ENCODE data around the gene TBX1.

Gene TBX1

GRCh38 chr22:19760058-19760950, at the start of gene TBX1:
TBX1 (plus strand) TSS chr22:19760778; CDS start chr22:19760844, 66 bp downstream.
- no peak for DNase-seq (ENCODE audit: low read depth)

GRCh38 chr22:19713245-19713644, 47.3 kb upstream of the TBX1 start:
- no peak for DNase-seq (ENCODE audit: low read depth)

- no peak for DNase-seq (ENCODE audit: low read depth)
Observed at GRCh38 chr22:19713650-19714311, 46.8 kb upstream of the TBX1 start.

DNA sequence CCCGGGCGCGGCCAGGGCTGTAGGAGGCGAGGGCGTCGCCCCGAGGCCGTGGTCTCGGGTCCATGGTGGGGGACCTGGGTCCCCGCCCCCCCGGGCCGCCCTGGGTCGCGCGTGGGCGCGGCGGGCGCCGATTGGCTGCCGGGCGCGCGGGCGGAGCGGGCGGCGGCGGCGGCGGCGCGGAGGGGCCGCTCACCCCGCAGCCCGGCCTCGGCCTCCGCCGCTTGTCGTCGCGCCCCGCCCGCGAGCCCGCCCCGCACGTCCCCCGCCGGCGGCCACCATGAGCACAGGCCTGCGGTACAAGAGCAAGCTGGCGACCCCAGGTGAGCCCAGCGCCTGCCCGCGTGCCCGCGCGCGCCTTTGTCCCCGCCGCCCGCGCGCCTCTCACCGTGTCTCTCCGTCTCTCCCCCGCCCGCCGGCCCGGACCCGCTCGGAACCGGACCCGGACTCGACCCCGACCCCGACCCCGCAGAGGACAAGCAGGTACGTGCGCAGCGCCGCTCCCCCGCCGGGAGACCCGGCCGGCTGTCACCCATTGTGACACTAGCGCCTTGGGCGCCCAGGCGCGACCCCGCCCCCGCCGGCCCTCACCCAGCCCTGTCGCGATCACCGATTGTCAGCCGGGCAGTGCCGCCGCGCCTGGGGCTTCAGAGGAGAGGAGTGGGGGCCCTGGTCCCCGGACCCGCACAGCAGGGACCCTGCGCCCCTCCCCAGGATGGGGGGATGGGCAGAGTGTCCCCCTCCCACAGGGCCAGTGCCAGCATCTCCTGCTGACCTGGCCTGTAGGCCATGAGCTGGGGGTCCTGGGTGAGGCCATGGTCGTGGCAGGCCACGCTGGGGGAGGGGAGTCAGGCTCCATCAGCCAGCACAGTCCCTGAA, 46.0 kb upstream of the TBX1 start, which contains the start of gene SEPTIN5:
Gene SEPTIN5, plus strand, starts transcription at position 192 of the 876 bp plus-strand sequence. Its CDS starts 86 bp downstream, at position 278.
- DNase-seq (ENCODE audit: low read depth) = no peak

DNA sequence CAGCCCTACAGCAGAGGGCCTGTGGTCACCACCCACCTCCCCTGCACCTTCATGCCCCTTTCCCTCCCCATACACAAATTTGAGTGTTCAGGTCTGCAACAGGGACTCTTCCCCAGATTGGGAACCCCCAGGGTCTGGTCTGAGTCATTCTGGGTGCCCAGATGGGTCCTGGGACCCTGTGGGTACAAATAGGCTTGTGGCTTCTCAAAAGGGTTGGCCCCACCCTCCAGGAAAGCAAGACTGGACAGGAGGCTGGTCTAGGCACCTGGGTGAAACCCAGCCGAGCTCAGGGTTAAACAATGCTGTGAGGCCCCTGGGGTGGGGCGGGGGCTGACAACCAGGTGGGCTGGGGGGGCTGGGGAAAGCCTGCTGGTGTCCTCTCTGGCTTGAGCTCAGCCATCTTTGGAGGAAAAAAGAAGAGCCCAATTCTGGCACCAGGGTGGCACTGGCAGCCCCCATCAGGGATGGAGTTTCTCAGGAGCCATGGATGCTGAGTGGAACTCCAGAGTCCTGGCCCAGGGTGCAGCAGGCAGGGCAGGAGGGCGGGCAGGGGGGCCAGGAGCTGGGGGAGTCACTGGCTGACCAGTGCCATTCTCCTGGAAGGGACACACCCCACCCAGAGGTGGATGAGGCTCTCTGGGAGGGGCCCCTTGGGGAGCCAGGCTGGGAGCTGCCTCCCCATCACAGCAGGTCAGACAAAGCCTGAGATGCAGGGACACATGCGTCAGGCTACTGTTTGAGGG, 45.2 kb upstream of the TBX1 start:
- DNase-seq (ENCODE audit: low read depth) = no peak

DNA sequence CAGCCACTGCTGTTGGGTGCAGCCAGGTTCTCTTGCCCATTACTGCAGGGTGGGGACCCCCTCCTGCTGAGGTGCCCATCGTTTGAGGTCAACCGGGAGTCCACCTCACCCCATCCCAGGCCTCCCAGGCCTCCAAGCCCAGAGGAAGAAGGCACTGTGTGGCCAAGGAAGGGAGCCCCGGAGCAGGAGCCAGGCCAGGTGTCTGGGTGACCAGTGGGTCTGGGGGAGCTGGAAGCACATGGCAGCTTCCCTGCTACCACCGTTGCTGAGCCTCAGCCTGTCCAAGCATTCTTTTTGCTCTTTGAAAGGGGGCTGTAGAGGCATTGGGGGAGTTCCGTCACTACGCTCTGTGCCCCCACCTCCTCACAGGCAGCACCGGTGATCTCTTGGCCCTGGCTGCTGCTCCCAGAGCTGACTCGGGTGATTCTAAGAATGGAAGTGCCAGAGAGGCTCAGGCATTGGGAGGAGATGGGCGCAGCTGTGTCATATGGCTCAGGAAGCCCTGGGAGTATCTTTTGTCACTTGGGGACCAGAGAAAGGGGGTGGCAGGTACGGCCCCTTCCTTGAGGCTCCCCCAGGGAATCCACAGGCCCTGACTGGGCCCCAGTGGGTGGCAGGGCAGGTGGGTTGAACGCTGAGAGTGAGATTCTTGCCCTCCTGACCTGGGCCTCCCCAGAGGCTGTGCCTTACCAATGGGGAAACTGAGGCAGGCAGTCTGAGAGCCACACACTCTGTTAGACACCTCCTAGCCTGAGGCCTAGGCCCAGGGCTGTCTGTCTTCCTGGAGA, 44.3 kb upstream of the TBX1 start:
- DNase-seq (ENCODE audit: low read depth) = no peak

- DNase-seq (ENCODE audit: low read depth) = no peak
Observed at GRCh38 chr22:19716829-19717105, 43.8 kb upstream of the TBX1 start.

DNA sequence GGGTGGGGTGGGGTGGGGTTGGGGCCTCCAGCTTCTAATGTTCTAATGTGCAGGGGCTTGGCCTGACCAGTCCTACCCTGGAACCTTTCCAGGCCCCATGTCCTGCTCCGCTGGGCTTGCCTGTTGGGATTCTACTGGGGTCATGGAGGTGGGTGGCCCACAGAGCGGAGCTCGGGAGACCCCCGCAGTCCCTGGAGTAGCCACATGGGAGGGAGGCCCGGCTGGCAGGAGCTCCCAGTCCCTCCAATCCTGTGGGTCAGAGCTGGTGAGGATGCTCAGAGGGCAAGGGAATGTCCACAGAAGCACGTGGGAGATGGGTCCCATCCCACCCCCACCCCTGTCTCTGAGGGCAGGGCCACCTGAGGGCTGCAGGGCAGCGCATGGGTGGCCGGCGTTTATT, 43.4 kb upstream of the TBX1 start:
- DNase-seq (ENCODE audit: low read depth) = no peak

DNA sequence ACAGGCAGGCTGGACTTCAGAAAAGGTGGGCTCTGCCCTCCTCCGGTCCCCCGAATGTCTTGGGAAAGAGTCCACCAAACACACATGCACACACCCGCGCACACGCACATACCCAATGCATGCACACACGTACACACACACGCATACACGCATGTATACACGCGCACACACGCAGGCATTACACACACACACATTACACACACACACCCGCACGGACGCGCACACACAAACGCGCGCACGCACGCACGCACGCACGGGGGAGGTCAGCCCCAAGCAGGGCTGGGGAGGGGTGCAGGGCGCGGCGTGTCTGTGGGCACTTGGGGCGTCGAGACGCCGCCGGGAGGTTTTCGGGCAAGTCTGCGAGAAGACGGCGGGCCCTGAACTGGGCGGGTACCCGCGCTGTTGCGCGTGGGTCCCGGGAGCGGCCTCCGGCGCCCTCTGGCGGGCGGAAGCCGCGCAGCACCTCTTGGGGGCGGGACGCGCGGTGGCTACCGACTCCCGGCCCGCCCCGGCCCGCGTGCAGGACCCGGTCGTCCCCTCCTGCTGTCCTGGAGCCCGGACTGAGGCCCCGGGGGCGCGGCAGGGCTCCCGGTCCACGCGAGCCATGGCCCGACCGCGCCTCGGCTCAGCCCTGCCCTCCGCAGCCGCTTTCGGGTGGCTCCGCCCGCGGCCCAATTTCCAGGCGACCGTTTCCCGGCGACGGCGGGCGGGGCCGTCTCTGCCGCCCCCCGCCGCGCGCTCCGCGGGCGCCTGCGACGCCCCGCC, 42.7 kb upstream of the TBX1 start:
- DNase-seq (ENCODE audit: low read depth) = peak; percentile 66

DNA sequence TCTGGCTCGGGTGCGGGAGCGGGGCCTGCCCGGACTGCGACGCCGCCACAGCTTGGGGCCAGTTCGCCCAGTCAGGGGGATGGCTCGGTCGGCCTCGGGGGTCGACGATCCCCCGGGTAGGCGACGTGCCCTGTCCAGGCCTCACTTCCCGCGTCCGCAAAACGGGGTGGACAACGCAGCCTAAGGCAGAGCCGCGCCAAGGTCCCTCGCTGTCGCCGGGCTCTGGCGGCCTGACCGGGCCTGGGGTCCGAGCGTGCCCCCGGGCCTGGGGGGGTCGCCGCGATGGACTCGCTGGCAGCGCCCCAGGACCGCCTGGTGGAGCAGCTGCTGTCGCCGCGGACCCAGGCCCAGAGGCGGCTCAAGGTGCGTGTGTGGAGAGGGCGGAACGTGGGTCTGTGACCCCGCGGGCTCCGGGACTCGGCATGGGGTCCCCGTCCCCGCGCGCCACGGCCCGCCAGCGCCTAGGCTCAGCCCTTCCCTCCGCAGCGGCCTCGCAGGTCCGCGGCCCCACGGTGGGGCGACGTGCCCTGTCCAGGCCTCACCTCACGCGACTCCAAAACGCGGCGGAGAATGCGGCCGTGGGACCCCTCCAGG, 42.0 kb upstream of the TBX1 start:
- DNase-seq (ENCODE audit: low read depth) = no peak

GRCh38 chr22:19719050-19719482, 41.5 kb upstream of the TBX1 start:
- no peak for DNase-seq (ENCODE audit: low read depth)

DNA sequence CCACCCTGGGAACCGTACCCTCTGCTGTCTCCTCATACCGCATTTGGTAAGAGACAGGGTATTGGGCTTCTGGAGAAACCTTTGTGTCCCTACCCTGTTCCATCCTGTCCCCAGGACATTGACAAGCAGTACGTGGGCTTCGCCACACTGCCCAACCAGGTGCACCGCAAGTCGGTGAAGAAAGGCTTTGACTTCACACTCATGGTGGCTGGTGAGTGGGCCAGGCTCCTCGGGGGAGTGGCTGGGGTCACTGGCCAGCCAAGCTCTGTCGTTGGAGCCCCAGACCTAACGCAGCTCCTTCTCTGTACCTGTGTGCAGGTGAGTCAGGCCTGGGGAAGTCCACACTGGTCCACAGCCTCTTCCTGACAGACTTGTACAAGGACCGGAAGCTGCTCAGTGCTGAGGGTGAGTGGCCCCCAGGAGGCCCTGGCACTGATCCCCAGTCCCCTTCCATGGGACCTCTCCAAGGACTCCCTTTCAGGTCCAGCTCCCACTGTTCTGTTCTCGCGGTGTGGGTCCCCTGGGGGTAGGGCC, 41.0 kb upstream of the TBX1 start:
- no peak for DNase-seq (ENCODE audit: low read depth)

DNA sequence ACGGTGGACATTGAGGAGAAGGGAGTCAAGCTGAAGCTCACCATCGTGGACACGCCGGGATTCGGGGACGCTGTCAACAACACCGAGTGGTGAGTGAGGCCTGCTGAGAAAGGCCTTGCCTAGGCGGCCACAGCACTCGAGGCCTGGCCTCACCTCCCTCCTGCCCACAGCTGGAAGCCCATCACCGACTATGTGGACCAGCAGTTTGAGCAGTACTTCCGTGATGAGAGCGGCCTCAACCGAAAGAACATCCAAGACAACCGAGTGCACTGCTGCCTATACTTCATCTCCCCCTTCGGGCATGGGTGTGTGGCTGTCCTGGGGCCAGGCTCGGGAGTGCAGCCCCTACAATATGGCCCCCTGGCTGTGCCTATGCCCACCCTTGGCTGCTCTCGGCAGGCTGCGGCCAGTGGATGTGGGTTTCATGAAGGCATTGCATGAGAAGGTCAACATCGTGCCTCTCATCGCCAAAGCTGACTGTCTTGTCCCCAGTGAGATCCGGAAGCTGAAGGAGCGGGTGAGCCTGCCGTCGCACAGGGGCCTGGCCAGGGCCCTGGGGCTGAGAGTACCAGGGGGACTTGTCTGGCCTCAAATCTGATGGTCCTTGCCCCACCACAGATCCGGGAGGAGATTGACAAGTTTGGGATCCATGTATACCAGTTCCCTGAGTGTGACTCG, 40.3 kb upstream of the TBX1 start:
- DNase-seq (ENCODE audit: low read depth) = no peak

GRCh38 chr22:19720999-19721329, 39.6 kb upstream of the TBX1 start:
- no peak for DNase-seq (ENCODE audit: low read depth)

DNA sequence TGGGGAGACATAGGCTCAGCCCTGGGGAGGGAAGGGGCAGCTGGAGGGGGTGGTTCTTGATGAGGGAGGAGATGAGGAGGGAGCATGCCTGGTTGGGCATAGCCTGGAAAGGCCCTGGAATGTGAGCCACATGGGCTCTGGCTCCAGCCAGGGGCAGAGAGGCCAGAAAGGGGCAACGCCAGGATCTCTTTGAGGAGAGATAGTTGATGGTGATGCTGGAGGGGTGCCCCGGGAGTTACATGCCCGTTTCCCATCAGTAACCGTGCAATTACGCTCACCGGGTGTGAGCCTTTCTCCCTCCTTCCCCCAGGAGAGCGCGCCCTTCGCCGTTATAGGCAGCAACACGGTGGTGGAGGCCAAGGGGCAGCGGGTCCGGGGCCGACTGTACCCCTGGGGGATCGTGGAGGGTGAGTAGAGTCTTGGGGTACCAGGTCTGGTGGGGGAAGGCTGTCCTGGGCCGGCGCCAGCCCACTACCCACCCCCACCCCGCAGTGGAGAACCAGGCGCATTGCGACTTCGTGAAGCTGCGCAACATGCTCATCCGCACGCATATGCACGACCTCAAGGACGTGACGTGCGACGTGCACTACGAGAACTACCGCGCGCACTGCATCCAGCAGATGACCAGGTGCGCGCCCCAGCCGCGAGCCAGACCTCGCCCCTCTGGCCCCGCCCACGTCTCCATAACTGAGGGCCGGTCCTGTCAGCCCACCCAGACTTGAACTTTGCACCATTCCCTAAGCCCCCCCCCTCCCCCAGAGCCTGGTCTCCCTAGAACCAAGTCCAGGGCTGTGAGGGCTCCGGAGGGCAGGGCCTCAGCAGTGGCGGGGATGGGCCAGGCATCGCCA, 39.0 kb upstream of the TBX1 start:
- DNase-seq (ENCODE audit: low read depth) = no peak

DNA sequence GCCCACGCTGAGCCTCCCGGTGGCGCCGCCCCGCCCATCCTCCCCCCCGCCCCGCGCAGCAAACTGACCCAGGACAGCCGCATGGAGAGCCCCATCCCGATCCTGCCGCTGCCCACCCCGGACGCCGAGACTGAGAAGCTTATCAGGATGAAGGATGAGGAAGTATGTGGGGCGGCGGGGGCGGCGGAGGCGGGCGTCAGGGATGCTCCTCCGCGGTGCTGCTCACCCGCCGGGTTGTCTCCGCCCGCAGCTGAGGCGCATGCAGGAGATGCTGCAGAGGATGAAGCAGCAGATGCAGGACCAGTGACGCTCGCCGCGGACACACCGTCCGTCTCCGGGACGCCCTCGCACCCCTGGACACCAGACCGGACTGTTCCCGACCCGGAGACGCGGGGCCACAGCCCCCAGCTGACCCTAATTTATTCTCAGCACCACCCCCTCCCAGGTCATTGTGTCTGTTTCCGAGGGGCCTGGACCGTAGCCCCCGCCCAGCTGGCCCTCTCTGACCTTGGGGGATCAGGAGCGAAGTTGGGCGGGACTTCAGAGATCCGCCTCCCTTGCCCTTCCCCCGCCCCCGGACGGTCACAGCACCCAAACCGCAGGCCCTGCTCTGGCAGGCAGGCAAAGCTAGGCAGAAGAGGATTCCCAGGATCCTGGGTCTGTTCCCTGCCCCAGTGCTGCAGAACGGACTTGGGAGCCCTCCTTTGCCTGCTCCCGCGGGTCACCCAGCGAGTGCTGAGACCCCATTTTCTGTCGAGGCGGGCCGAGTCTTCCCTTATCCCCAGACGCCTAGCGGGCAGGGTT, 38.2 kb upstream of the TBX1 start:
- DNase-seq (ENCODE audit: low read depth) = no peak

GRCh38 chr22:19722982-19723231, 37.7 kb upstream of the TBX1 start:
- no peak for DNase-seq (ENCODE audit: low read depth)

All from activated gamma-delta T cell treated with anti-CD3 and anti-CD28 coated beads, Interleukin-2, amount 50 U/mL, for 16 hours (primary cell).